GM21786 (cell line): ENCODE results near the gene PRRC2C.
A peak's percentile ranks its signal among the peaks of the same experiment; 100 is the strongest.
"Not testable (repeated sequence)": the region's sequence is repeated elsewhere in the genome, so short reads cannot be mapped to it uniquely, and the experiment has no call there.

ENCODE experiments used
- ATAC-seq: cut with Tn5 transposase; IDR thresholded peaks from one replicate; pipeline ENCODE4 v1.9.1; 2021; ENCODE audit not compliant: unreplicated experiment

PRRC2C gene

GRCh38 chr1:171500304-171500703, 15.0 kb downstream of the PRRC2C start:
- no peak for ATAC-seq

GRCh38 chr1:171500803-171501202, 15.5 kb downstream of the PRRC2C start:
- no peak for ATAC-seq

- ATAC-seq, result peak; percentile 81
These were observed 16.1 kb downstream of the PRRC2C start for GRCh38 chr1:171501305-171502024.

- no peak for ATAC-seq
These were observed 21.4 kb downstream of the PRRC2C start for GRCh38 chr1:171506525-171507304.

GRCh38 chr1:171507435-171507834, 22.1 kb downstream of the PRRC2C start:
- ATAC-seq, result no peak

GRCh38 chr1:171509191-171509590, 23.9 kb downstream of the PRRC2C start:
- no peak for ATAC-seq

- ATAC-seq, result no peak
These were observed 28.4 kb downstream of the PRRC2C start for GRCh38 chr1:171513743-171514142.

- ATAC-seq, result peak; percentile 60
These were observed 30.0 kb downstream of the PRRC2C start for GRCh38 chr1:171515299-171515698.

- ATAC-seq, result no peak
These were observed 30.4 kb downstream of the PRRC2C start for GRCh38 chr1:171515741-171516140.

GRCh38 chr1:171521567-171521966, 36.2 kb downstream of the PRRC2C start:
- no peak for ATAC-seq

GRCh38 chr1:171530676-171531075, 45.3 kb downstream of the PRRC2C start:
- no peak for ATAC-seq

GRCh38 chr1:171532520-171532919, 47.2 kb downstream of the PRRC2C start:
- no peak for ATAC-seq

GRCh38 chr1:171545523-171545922, 60.2 kb downstream of the PRRC2C start:
- ATAC-seq, result no peak

GRCh38 chr1:171550050-171550449, 64.7 kb downstream of the PRRC2C start:
- no peak for ATAC-seq

- ATAC-seq, result not testable (repeated sequence)
These were observed 65.3 kb downstream of the PRRC2C start for GRCh38 chr1:171550598-171551100.

- ATAC-seq, result not testable (repeated sequence)
These were observed 68.6 kb downstream of the PRRC2C start for GRCh38 chr1:171553960-171554359.

GRCh38 chr1:171563675-171564074, 78.3 kb downstream of the PRRC2C start:
- ATAC-seq, result no peak

GRCh38 chr1:171566467-171566866, 81.1 kb downstream of the PRRC2C start:
- ATAC-seq, result no peak

GRCh38 chr1:171570295-171570694, 85.0 kb downstream of the PRRC2C start:
- ATAC-seq, result no peak

GRCh38 chr1:171576144-171576543, 90.8 kb downstream of the PRRC2C start:
- no peak for ATAC-seq

- no peak for ATAC-seq
These were observed 95.9 kb downstream of the PRRC2C start for GRCh38 chr1:171581226-171581625.

GRCh38 chr1:171581766-171582165, 96.4 kb downstream of the PRRC2C start:
- no peak for ATAC-seq
